Adrenal gland (tissue), 12 donors: ENCODE measurements around the gene ANKFN1. TPM values are rescaled to one million over a fixed set of nuclear protein-coding genes. Genes with fewer than 3 reads are reported as not detected.

ENCODE experiments used
- DNase-seq, 7 donors: peaks; one replicate each; pipeline ENCODE4 v3.0.0-alpha.2; 2019 to 2020
- H3K27ac ChIP-seq, 5 donors: fragments of 200-600 bp; sonication (generic) in 4 of 5; 1 replicate in 3 of 5; 2 replicates in 2 of 5; pipeline versions ENCODE4 v1.5.1 to v1.8.0; 2016 to 2020; ENCODE audit warnings: mild to moderate bottlenecking in 1 of 5
- H3K27me3 ChIP-seq: fragments of 200-600 bp; 2 replicates; pipeline ENCODE4 v1.8.0; 2021
- H3K36me3 ChIP-seq, 2 donors: fragments of 200-600 bp; replicated peaks in 1 of 2; 1 replicate in 1 of 2; 2 replicates in 1 of 2; pipeline versions ENCODE4 v1.5.1 to v1.8.0; 2018 to 2022
- H3K4me1 ChIP-seq, 2 donors: fragments of 200-600 bp; replicated peaks in 1 of 2; 1 replicate in 1 of 2; 2 replicates in 1 of 2; pipeline versions ENCODE4 v1.5.1 to v1.8.0; 2018 to 2021
- H3K4me3 ChIP-seq, 4 donors: fragments of 200-600 bp; sonication (generic) in 3 of 4; one replicate each; pipeline ENCODE4 v1.5.1; 2016 to 2018
- H3K9me3 ChIP-seq, 3 donors: fragments of 200-600 bp; sonication (generic) in 1 of 3; replicated peaks in 1 of 3; 1 replicate in 2 of 3; 2 replicates in 1 of 3; pipeline versions ENCODE4 v1.5.1 to v1.8.0; 2016 to 2021
- CTCF ChIP-seq, 6 experiments: fragments of 450-650 bp in 4 of 6; fragments of 200-600 bp in 2 of 6; sonication (generic) in 1 of 6; IDR thresholded peaks; 1 replicate in 5 of 6; 2 replicates in 1 of 6; pipeline versions ENCODE4 v1.5.1 to v1.8.0; 2016 to 2021; ENCODE audit warnings: antibody characterized with exemption in 6 of 6, mild to moderate bottlenecking in 2 of 6, moderate library complexity in 1 of 6
- POLR2A ChIP-seq, 2 donors: fragments of 450-650 bp; IDR thresholded peaks; one replicate each; pipeline ENCODE4 v1.6.1; 2017; ENCODE audit warnings: antibody characterized with exemption in 2 of 2, mild to moderate bottlenecking in 2 of 2, moderate library complexity in 1 of 2
- WGBS, 4 donors: extraction: QIAGEN DNeasy Blood & Tissue Kit in 2 of 4; methylation state at CpG; one replicate each; pipeline versions ENCODE4 v1.1.5 to v1.1.7; 2013 to 2017; 5-methylcytosine and 5-hydroxymethylcytosine counted together
- intact Hi-C, 2 donors: fragments of 100-400 bp; cut with DNase I; formaldehyde crosslinking; loops; one replicate each; pipeline versions ENCODE4 v1.14.1 to v1.15.0; 2022 to 2023
- polyA plus RNA-seq, 3 donors: library from polyadenylated mRNA; stranded (reverse); fragments of 200-250 nt in 2 of 3; fragments of 350-450 nt in 1 of 3; fragmentation: Illumina TruSeq in 1 of 3; extraction: RNeasy Lipid Tissue Mini Kit (QIAGEN cat#74804) in 1 of 3; gene quantifications; one replicate each; pipeline ENCODE4 v1.2.3, GENCODE V29; 2013 to 2014
- total RNA-seq, 9 donors: library from RNA; depleted of rRNA in 4 of 9; stranded (reverse); fragments of >200 nt in 4 of 9; fragments of 120-200 nt in 1 of 9; fragmentation: NEBNext Ultra II Directional in 1 of 9; extraction: Animal tissue kit (Norgen Biotek cat#: 25700) in 1 of 9; gene quantifications; one replicate each; pipeline versions ENCODE4 v1.1.0 to v1.2.4, GENCODE V29; 2013 to 2023
- donor health status: healthy with polysubstance abuse.
- donor health status: Bipolar disorder and iron deficiency.
- donor health status: DM: yes; HTN: yes; CAD: no.
- donor health status: DM: no; HTN: no; CAD: no.
- donor health status: DM: no; HTN: no; CAD: no.
- donor health status: DM: yes; HTN: yes; CAD: no.

The ANKFN1 gene
- total and polyA plus RNA-seq, 12 donors, result 0.18 to 1.6 (median 0.41) TPM; not detected in 5

DNA sequence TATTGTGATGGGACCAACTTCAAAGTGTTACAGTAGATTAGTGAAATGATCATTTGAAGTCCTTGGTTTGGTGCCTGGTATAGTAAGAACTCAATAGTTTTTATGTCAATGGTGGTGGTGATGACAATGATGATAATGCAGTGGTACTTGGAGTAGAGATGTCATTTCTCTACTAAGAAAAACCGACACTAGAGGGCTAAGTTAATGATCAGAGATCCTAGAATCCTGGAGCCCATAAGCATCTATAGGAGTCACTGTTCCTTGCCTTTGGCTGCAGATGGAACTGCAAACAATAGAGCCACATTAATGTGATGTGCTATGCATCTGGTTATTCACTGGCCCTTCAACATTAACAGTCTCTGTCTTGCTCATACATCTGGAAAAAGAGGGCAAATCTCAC is 103.8 kb downstream of the ANKFN1 start:
- no peaks in the 10 kb centered on the region for H3K27me3 ChIP-seq
- no peaks in the 10 kb centered on the region for H3K36me3 ChIP-seq
- TF ChIP-seq CTCF (IDR thresholded peaks at IDR 0.05) (no peak), POLR2A (IDR thresholded peaks at IDR 0.05) (no peak)
- H3K27ac ChIP-seq, result no peak overlapping the region
- H3K4me1 ChIP-seq, result no peaks in the 10 kb centered on the region
- H3K4me3 ChIP-seq, result no peak overlapping the region
- no peaks in the 10 kb centered on the region for H3K9me3 ChIP-seq
- WGBS, 4 donors, result 25 to 55% (median 48%) methylated on average over 1 of the region's 1 CpG
- intact Hi-C loops, result no loop called here
- no peak for DNase-seq

DNA sequence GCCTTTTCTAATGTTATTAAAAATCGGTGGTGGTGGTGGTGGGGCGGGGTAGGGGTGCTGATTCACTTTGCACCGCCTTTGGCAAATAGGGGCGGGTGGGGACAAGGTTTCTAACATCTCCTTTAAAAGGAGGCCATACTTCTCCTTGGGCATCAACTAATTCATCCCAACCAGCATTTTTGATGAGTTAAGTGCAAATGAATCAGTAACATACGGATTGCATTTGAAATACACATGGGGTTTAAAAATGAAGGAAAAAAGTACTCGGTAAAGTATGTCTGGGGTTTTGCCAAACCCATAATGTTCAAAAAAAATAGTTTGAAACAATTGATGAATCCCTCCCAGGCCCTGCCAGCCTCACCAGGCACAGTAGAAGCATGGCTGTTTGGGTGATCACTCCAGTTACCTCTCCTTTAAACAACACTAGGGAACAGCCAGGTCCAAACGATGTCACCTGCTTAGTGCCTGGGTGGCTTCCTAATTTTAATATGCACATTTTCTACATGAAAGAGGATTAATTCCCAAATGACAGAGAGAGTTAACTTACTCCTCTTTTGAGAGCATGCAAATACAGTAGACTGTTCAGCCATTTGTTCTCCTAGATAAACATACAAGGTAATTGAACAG is 107.2 kb downstream of the ANKFN1 start:
- TF ChIP-seq CTCF (IDR thresholded peaks at IDR 0.05), result no peak
- no peak for TF ChIP-seq POLR2A (IDR thresholded peaks at IDR 0.05)
- Histone ChIP-seq H3K36me3 (no peaks in the 10 kb centered on the region), H3K27ac (no peak overlapping the region), H3K27me3 (no peaks in the 10 kb centered on the region), H3K9me3 (no peaks in the 10 kb centered on the region), H3K4me1 (no peaks in the 10 kb centered on the region), H3K4me3 (no peak overlapping the region)
- intact Hi-C loops, result no loop called here
- DNase-seq, result no peak
- WGBS, 4 donors, result 73 to 80% (median 76%) methylated on average over 7 of the region's 7 CpGs

DNA sequence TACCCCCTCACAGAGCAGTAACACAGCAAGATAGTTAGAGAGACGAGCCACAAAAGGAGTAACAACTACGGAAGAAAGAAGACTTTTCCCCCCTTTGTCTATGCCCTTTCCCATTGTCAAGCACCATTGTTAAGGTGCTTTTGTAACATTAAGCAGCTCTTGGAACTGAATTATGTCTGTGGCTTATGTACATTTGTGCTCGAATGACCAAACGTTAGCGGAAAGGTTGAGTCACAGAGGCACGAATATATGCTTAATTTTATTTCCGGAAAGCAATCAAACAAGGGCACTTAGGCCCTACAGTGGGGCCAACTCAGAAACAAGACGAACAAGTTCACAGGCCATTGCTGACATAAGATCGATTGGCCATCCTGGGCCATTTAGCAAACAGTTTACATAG is 109.5 kb downstream of the ANKFN1 start:
- 72 to 85% (median 82%) methylated on average over 9 of the region's 9 CpGs for WGBS, 4 donors
- DNase-seq, result no peak
- TF ChIP-seq POLR2A (IDR thresholded peaks at IDR 0.05) (no peak), CTCF (IDR thresholded peaks at IDR 0.05) (no peak)
- no peaks in the 10 kb centered on the region for H3K4me1 ChIP-seq
- intact Hi-C loops, result no loop called here
- no peak overlapping the region for H3K4me3 ChIP-seq
- no peak overlapping the region for H3K27ac ChIP-seq
- no peaks in the 10 kb centered on the region for H3K36me3 ChIP-seq
- no peaks in the 10 kb centered on the region for H3K9me3 ChIP-seq
- H3K27me3 ChIP-seq, result no peaks in the 10 kb centered on the region

DNA sequence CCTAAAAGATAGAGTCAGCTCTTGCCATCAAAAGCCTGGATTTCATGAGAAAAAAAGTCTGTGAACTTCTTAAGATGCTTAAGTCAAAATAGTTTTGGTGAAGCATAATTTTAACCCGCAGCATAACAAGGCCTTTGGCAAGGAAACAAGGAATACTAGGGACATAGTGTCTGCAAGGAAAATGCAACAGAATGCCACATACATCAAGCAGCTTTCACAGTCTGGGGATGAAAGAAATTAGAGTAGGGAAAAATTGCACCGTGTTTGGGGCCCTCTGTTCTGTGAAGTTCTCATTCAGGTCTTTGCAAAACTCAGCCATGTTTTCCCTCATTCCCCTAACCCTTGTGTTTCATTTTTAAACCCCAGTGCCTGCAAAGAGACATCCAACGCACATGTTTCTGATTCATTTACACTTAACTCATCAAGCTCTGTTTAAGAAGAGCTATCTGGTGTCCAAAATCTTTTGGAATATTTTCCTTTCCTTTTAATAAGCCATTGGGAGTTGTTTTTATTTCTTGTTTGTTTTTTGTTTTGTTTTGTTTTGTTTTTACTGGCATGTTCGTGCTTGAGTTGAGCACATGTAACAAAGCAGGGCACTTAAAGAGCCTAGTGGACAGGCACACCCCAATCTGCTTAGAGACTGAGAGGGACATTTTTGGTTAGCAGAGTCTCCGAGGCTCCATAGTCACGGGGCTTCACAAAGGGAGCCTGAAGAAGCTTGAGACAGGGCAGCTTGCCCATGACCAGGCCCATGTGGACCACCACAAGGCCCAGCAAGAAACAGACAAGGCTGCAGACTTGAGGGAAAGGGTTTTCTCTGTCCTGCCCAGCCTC is 116.5 kb downstream of the ANKFN1 start:
- WGBS, 4 donors, result 57 to 71% (median 67%) methylated on average over 6 of the region's 6 CpGs
- Histone ChIP-seq H3K27me3 (no peaks in the 10 kb centered on the region), H3K27ac (no peak overlapping the region), H3K4me1 (no peaks in the 10 kb centered on the region), H3K36me3 (no peaks in the 10 kb centered on the region), H3K4me3 (no peak overlapping the region), H3K9me3 (no peaks in the 10 kb centered on the region)
- no peak for DNase-seq
- intact Hi-C loops, result no loop called here
- TF ChIP-seq POLR2A (IDR thresholded peaks at IDR 0.05), result no peak
- TF ChIP-seq CTCF (IDR thresholded peaks at IDR 0.05), result no peak
